Esophagus muscularis mucosa (tissue), 4 donors: Measurements from ENCODE around the gene ARL17B.
"Not testable (repeated sequence)": the region's sequence is repeated elsewhere in the genome, so short reads cannot be mapped to it uniquely, and the experiment has no call there.

Experiments
- EP300 ChIP-seq: sonication (generic); formaldehyde crosslinking; IDR thresholded peaks from one replicate; pipeline ENCODE4 v1.6.1; 2017; ENCODE audit warnings: antibody characterized with exemption
- POLR2A ChIP-seq: fragments of 450-650 bp; IDR thresholded peaks from one replicate; pipeline ENCODE4 v1.6.1; 2017; ENCODE audit warnings: antibody characterized with exemption, moderate library complexity, mild to moderate bottlenecking, low read depth
- POLR2AphosphoS5 ChIP-seq, 2 donors: sonication (generic); formaldehyde crosslinking; IDR thresholded peaks; one replicate each; pipeline ENCODE4 v1.6.1; 2017; ENCODE audit warnings: antibody characterized with exemption in 2 of 2
- TF ChIP-seq, protein P1 (sequence below), 3 experiments: fragments of 200-600 bp in 2 of 3; fragments of 450-650 bp in 1 of 3; sonication (generic) in 2 of 3; IDR thresholded peaks; one replicate each; pipeline ENCODE4 v1.5.1; 2017 to 2019; ENCODE audit warnings: antibody characterized with exemption in 3 of 3, mild to moderate bottlenecking in 2 of 3, moderate library complexity in 1 of 3

DNA sequence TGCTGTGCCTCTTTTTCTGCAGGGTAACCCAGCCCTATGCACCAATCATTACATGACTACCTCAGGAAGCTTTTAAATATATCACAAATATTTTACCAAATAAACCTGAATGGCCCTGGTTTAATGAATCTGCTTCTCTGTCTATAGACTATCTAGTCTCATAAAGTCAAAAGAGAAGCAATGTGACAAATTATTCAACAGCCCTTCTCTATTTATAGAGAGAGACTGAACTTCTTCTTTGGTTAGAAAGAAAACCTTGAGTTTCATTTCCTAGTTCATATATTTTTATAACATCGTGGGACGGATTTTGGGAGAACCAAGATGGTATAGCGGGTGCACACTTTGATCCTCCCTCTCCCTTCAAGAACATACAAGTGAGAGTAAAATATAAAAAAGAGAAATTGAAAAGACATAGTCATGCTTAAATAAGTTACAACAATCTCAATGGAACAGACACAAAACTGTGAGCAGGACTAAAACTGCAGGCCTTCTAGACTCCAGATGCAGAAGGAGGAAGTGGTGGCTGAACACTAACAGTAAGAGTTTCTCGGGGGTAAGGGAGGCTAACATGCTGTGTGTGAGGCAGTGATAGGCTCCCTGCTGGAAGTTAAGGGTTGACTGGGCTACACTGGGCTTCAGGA, 70.5 kb downstream of the ARL17B start:
- TF ChIP-seq, protein P1, sequence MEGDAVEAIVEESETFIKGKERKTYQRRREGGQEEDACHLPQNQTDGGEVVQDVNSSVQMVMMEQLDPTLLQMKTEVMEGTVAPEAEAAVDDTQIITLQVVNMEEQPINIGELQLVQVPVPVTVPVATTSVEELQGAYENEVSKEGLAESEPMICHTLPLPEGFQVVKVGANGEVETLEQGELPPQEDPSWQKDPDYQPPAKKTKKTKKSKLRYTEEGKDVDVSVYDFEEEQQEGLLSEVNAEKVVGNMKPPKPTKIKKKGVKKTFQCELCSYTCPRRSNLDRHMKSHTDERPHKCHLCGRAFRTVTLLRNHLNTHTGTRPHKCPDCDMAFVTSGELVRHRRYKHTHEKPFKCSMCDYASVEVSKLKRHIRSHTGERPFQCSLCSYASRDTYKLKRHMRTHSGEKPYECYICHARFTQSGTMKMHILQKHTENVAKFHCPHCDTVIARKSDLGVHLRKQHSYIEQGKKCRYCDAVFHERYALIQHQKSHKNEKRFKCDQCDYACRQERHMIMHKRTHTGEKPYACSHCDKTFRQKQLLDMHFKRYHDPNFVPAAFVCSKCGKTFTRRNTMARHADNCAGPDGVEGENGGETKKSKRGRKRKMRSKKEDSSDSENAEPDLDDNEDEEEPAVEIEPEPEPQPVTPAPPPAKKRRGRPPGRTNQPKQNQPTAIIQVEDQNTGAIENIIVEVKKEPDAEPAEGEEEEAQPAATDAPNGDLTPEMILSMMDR (IDR thresholded peaks at IDR 0.05): not testable (repeated sequence)
- not testable (repeated sequence) for TF ChIP-seq EP300; POLR2AphosphoS5 (IDR thresholded peaks at IDR 0.05); POLR2A
